Stimulated activated CD4-positive, alpha-beta T cell treated with anti-CD3 and anti-CD28 coated beads, TNF-alpha, amount 100 ng/mL, for 4 hours (primary cell): ENCODE measurements around the gene ALPG.
"Not testable (repeated sequence)": the region's sequence is repeated elsewhere in the genome, so short reads cannot be mapped to it uniquely, and the experiment has no call there.

Source experiments
- DNase-seq, 3 experiments: peaks; one replicate each; pipeline ENCODE4 v3.0.0-alpha.2; 2020; ENCODE audit warnings: low read depth in 3 of 3

Gene ALPG

GRCh38 chr2:232396683-232397082 lies 10.0 kb upstream of the ALPG start:
- no peak for DNase-seq

- DNase-seq, result no peak
These were observed 8.2 kb upstream of the ALPG start for GRCh38 chr2:232398293-232399034.

- DNase-seq, result no peak
These were observed 6.2 kb upstream of the ALPG start for GRCh38 chr2:232400256-232401015.

GRCh38 chr2:232402518-232402917 lies 4.1 kb upstream of the ALPG start:
- no peak for DNase-seq

GRCh38 chr2:232405943-232406510 lies 617 bp upstream of the ALPG start:
- DNase-seq, result no peak

- DNase-seq, result not testable (repeated sequence)
These were observed 945 bp downstream of the ALPG start for GRCh38 chr2:232407428-232408150.

GRCh38 chr2:232408269-232408668 lies 1.6 kb downstream of the ALPG start:
- DNase-seq, result not testable (repeated sequence)

- DNase-seq, result not testable (repeated sequence)
These were observed 3.0 kb downstream of the ALPG start for GRCh38 chr2:232409617-232410016.

- no peak for DNase-seq
These were observed 3.7 kb downstream of the ALPG start for GRCh38 chr2:232410238-232410900.

- no peak for DNase-seq
These were observed 5.4 kb downstream of the ALPG start for GRCh38 chr2:232411901-232412629.

- DNase-seq, result no peak
These were observed 6.3 kb downstream of the ALPG start for GRCh38 chr2:232412986-232413385.

- DNase-seq, result no peak
These were observed 8.6 kb downstream of the ALPG start for GRCh38 chr2:232415138-232415690.

- no peak for DNase-seq
These were observed 9.3 kb downstream of the ALPG start for GRCh38 chr2:232415736-232416520.

- no peak for DNase-seq
These were observed 10.2 kb downstream of the ALPG start for GRCh38 chr2:232416521-232417470.

- no peak for DNase-seq
These were observed 10.8 kb downstream of the ALPG start for GRCh38 chr2:232417489-232417888.

- DNase-seq, result no peak
These were observed 11.4 kb downstream of the ALPG start for GRCh38 chr2:232418056-232418455.

- no peak for DNase-seq
These were observed 12.0 kb downstream of the ALPG start for GRCh38 chr2:232418466-232419244.
